ENCODE measurements around the gene GALNT10.

DNA sequence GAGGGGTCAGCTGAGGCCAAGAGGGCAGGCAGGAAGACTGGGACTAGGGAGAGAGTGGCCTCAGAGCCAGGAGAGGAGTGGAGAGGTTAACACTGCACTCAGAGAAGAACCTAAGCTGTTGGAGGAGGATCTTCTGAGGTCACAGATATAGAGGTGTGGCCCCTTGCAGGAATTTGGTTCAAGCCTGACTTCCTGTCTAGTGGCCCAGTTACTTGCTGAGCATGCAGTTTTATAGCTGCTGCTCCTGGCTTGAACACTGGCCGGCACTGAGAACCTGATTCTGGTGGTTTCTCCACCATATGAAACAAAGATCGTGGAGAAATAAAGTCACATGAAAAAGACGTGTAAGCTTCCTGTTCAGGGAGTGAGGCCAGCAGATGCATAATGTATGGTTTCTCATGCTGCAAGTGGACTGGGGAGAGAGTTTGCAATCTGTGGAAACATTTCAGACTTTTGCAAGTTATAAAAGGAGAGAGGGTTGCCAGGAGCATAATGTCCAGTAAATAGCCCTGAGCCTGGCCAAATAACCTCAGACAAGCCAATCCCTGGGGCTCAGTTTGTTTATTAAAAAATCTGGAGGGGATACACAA is 82.6 kb downstream of the GALNT10 start:
- no peak for TF ChIP-seq POLR2A (IDR thresholded peaks at IDR 0.05)
- no peak for TF ChIP-seq CTCF (IDR thresholded peaks at IDR 0.05)
- no peak for TF ChIP-seq EP300 (IDR thresholded peaks at IDR 0.05)

All from suprapubic skin (tissue), 3 donors.